Measurements from ENCODE around the gene EP400. TPM values are rescaled to one million over a fixed set of nuclear protein-coding genes. Genes with fewer than 3 reads are reported as not detected.

The EP400 gene
- total and polyA plus RNA-seq, 9 of the 15 experiments (the other 6 are each of a cell fraction or from before 2014, with no cell fraction given) = 4.5 to 58.0 (median 7.0) TPM

- Histone ChIP-seq H3K27me3 (ENCODE audit: control insufficient read depth in 2 of 2, insufficient read depth in 2 of 2, low read length in 2 of 2) (no peaks in the 10 kb centered on the region), H3K79me2 (ENCODE audit: control insufficient read depth, insufficient read depth, low read length) (no peaks in the 10 kb centered on the region), H3K27ac (ENCODE audit: extremely low read depth, low read depth, low read length) (no peak overlapping the region), H3K4me3 (no peak overlapping the region), H3K4me1 (replicated peaks in 1 of 2; ENCODE audit: control insufficient read depth in 2 of 2, insufficient read depth in 2 of 2, low read length in 2 of 2) (no peaks in the 10 kb centered on the region; a peak in 1 of 5 replicates), H3K36me3 (ENCODE audit: control insufficient read depth, insufficient read depth, low read length) (peaks cover 83% of the 10 kb centered on the region; the same call in 2 of the 3 replicates), H3K9me1 (ENCODE audit: control insufficient read depth, insufficient read depth, low read length) (no peaks in the 10 kb centered on the region), H4K20me1 (replicated peaks; ENCODE audit: control insufficient read depth, insufficient read depth, low read length) (no peaks in the 10 kb centered on the region), H3K4me2 (ENCODE audit: insufficient read depth, low read length) (no peak overlapping the region), H3K9ac (ENCODE audit: insufficient read depth in 1 of 2, low read depth in 2 of 2, low read length in 2 of 2) (no peak overlapping the region), H2AFZ (ENCODE audit: low read depth, low read length) (no peak overlapping the region), H3K9me3 (replicated peaks; ENCODE audit: control insufficient read depth, insufficient read depth, low read depth, low read length) (no peaks in the 10 kb centered on the region)
- ChIA-PET POLR2A (no interaction called here), CTCF (ENCODE audit: low intra/inter-chr PET ratio) (no interaction called here)
- ATAC-seq (no peak), DNase-seq (ENCODE audit: extremely low read depth in 1 of 4, low spot score in 3 of 4) (no peak), FAIRE-seq (no peak)
- intact Hi-C loops (cut with micrococcal nuclease) = no loop called here
- WGBS (ENCODE audit: insufficient coverage, low coverage, missing lambda C conversion rate) = 97% methylated on average over 42 of the region's 58 CpGs
- in situ Hi-C loops (cut with MboI) = no loop called here
- no TSS peak for BruUV-seq (replicated peaks)
- TF ChIP-seq EGR1 (conservative IDR thresholded peaks at IDR 0.05) (no peak), ZNF77 (CRISPR knock-in tag; IDR thresholded peaks at IDR 0.05) (no peak), SP2 (IDR thresholded peaks at IDR 0.05; ENCODE audit: extremely low read depth, low read depth, low read length, poor library complexity, severe bottlenecking) (no peak), ZBTB49 (CRISPR knock-in tag; IDR thresholded peaks at IDR 0.05; ENCODE audit: borderline replicate concordance) (no peak), ELK3 (CRISPR knock-in tag; IDR thresholded peaks at IDR 0.05) (no peak), CBX1 (IDR thresholded peaks at IDR 0.05; ENCODE audit: low read depth) (no peak), FIP1L1 (IDR thresholded peaks at IDR 0.05; ENCODE audit: low read depth, low read length, poor library complexity, severe bottlenecking) (peak; percentile 31), ZBTB17 (CRISPR knock-in tag; IDR thresholded peaks at IDR 0.05) (no peak), POLR2G (IDR thresholded peaks at IDR 0.05; ENCODE audit: low read depth, low read length) (peak; percentile 45; the same call in 1 of the 2 replicates), HMG20B (CRISPR knock-in tag; IDR thresholded peaks at IDR 0.05) (no peak)
- TF ChIP-seq, protein P1, sequence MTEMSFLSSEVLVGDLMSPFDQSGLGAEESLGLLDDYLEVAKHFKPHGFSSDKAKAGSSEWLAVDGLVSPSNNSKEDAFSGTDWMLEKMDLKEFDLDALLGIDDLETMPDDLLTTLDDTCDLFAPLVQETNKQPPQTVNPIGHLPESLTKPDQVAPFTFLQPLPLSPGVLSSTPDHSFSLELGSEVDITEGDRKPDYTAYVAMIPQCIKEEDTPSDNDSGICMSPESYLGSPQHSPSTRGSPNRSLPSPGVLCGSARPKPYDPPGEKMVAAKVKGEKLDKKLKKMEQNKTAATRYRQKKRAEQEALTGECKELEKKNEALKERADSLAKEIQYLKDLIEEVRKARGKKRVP (CRISPR knock-in tag; IDR thresholded peaks at IDR 0.05) = no peak
- TF ChIP-seq, protein P2, sequence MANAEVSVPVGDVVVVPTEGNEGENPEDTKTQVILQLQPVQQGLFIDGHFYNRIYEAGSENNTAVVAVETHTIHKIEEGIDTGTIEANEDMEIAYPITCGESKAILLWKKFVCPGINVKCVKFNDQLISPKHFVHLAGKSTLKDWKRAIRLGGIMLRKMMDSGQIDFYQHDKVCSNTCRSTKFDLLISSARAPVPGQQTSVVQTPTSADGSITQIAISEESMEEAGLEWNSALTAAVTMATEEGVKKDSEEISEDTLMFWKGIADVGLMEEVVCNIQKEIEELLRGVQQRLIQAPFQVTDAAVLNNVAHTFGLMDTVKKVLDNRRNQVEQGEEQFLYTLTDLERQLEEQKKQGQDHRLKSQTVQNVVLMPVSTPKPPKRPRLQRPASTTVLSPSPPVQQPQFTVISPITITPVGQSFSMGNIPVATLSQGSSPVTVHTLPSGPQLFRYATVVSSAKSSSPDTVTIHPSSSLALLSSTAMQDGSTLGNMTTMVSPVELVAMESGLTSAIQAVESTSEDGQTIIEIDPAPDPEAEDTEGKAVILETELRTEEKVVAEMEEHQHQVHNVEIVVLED (CRISPR knock-in tag; IDR thresholded peaks at IDR 0.05) = no peak
- TF ChIP-seq, protein P3, sequence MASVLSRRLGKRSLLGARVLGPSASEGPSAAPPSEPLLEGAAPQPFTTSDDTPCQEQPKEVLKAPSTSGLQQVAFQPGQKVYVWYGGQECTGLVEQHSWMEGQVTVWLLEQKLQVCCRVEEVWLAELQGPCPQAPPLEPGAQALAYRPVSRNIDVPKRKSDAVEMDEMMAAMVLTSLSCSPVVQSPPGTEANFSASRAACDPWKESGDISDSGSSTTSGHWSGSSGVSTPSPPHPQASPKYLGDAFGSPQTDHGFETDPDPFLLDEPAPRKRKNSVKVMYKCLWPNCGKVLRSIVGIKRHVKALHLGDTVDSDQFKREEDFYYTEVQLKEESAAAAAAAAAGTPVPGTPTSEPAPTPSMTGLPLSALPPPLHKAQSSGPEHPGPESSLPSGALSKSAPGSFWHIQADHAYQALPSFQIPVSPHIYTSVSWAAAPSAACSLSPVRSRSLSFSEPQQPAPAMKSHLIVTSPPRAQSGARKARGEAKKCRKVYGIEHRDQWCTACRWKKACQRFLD (CRISPR knock-in tag; IDR thresholded peaks at IDR 0.05) = no peak
These were observed 167.2 kb downstream of the EP400 start for GRCh38 chr12:132116709-132117557.
